Esophagus mucosa (tissue), 1 donor: Measurements from ENCODE around the gene FTHL17. TPM values are rescaled to one million over a fixed set of nuclear protein-coding genes. Genes with fewer than 3 reads are reported as not detected.

ENCODE experiments used
- ATAC-seq: fragments of 200-7000 bp; cut with Tn5 transposase; one replicate; pipeline ENCODE4 v1.9.1; 2020
- total RNA-seq: library from RNA; stranded (reverse); gene quantifications from one replicate; pipeline ENCODE4 v1.2.4, GENCODE V29; 2023
- donor health status: DM: yes; HTN: yes; CAD: no.

The FTHL17 gene
- total RNA-seq, 1 donor from 2014 or later, result not detected

DNA sequence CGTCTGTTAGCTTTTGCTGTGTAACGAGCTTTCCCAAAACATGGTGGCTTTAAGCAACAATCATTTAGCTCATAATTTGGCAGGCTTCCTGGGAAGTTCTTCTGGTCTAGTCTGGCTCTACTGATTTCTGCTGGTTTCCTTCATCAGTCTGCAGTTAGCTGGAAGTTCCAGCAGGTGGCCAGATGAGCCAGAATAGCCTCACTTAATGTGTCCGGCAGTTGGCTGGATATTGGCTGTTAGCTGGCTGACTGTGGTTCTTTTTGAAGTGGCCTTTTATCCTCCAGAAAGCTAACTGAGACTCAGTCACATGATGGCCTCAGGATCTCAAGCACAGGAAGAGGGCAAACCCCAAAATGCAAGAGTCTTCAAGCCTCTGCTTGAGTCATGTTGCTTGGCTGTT lies 34.9 kb downstream of the FTHL17 start:
- ATAC-seq, result no peak

DNA sequence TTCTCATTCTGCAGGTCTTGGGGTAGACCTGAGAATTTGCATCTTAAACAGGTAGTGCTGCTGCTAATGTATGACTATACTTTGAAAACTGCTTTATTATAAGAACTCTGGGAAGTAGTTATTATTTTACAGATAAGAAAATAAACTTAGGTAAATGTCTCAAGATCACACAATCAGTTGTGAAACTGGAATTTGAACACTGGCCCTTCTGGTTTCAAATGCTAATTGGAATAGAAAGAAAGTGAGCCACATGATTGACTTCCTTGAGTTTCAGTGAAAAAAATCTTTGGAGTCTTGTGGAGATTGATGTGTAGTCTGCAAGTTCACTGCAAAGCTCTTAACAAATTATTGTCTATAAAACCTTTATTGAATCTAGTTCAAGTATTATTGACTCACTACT lies 44.5 kb downstream of the FTHL17 start:
- no peak for ATAC-seq

DNA sequence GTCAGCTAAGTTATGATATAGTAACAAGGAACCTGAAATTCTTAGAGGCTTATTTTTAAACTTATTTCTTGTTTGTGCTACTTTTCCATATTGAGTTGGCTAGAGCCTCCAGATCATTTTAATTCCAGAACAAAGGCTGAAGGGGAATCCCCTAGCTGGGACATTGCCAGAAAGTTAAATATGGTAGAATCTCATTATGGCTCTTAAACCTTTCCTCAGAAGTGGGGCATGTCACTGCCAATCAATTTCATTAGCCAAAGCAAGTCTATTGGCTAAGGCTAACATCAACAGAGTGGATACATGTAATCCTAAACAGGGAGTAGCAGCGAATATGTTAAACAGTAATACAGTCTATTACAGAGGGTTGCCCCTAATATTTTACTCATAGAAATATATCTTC lies 47.0 kb downstream of the FTHL17 start:
- no peak for ATAC-seq

DNA sequence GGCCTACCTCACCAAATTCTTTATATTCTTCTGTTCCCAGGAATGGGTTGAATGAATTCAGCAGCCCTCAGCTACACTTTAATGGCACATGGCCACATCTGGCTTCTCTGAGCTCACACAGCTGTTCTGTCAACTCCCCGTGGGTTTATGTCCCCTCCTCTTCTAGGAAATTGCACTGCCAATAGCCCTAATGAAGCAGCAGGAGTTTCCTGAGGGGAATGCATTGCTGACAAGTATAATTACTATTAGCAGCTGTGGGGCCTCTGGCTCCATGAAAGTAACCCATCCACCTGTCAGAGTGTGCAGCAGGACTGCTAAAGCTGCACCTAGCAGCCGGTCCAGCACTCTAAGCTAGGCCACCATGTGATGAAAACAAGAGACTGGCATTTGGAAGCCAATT lies 50.3 kb downstream of the FTHL17 start:
- no peak for ATAC-seq

Other genes with a start within 250 kb of the FTHL17 start
- gene TAB3, start 182.8 kb downstream of the FTHL17 start, total RNA-seq, result 17.5 TPM